ENCODE results near the gene SPIRE1. TPM values are rescaled to one million over a fixed set of nuclear protein-coding genes. Genes with fewer than 3 reads are reported as not detected.

SPIRE1 gene
- 39.8 TPM for total RNA-seq
- long read RNA-seq, partial matches to known transcripts, result 2 of 11 reads
- long read RNA-seq, other reads (novel, unspliced or antisense), result 9 of 11 reads

GRCh38 chr18:12657684-12658425, at the start of gene SPIRE1:
Gene SPIRE1 (minus strand): TSS chr18:12658107. CDS start chr18:12657866, 241 bp downstream.
- DNase-seq (ENCODE audit: low spot score), result no peak

GRCh38 chr18:12703664-12704063, 45.8 kb upstream of the SPIRE1 start:
- no peak for DNase-seq (ENCODE audit: low spot score)

GRCh38 chr18:12703096-12703567, 45.2 kb upstream of the SPIRE1 start:
- DNase-seq (ENCODE audit: low spot score), result no peak

- peak; percentile 97 for DNase-seq (ENCODE audit: low spot score)
Measured at GRCh38 chr18:12702221-12703095, 44.6 kb upstream of the SPIRE1 start, which contains the start of the genes CEP76 and PSMG2. Gene CEP76 (minus strand): TSS chr18:12702723. CDS start chr18:12702548, 175 bp downstream. Gene PSMG2 (plus strand): TSS chr18:12703042. CDS start chr18:12703108, 66 bp downstream.

- no peak for DNase-seq (ENCODE audit: low spot score)
Measured at GRCh38 chr18:12701161-12701560, 43.3 kb upstream of the SPIRE1 start.

- DNase-seq (ENCODE audit: low spot score), result no peak
Measured at GRCh38 chr18:12699747-12700146, 41.8 kb upstream of the SPIRE1 start.

- no peak for DNase-seq (ENCODE audit: low spot score)
Measured at GRCh38 chr18:12694032-12694431, 36.1 kb upstream of the SPIRE1 start.

GRCh38 chr18:12692206-12692605, 34.3 kb upstream of the SPIRE1 start:
- no peak for DNase-seq (ENCODE audit: low spot score)

- no peak for DNase-seq (ENCODE audit: low spot score)
Measured at GRCh38 chr18:12689256-12689850, 31.4 kb upstream of the SPIRE1 start.

GRCh38 chr18:12686100-12686499, 28.2 kb upstream of the SPIRE1 start:
- no peak for DNase-seq (ENCODE audit: low spot score)

GRCh38 chr18:12679183-12679786, 21.4 kb upstream of the SPIRE1 start:
- DNase-seq (ENCODE audit: low spot score), result no peak

GRCh38 chr18:12668041-12668440, 10.1 kb upstream of the SPIRE1 start:
- no peak for DNase-seq (ENCODE audit: low spot score)

- no peak for DNase-seq (ENCODE audit: low spot score)
Measured at GRCh38 chr18:12659904-12660605, 2.1 kb upstream of the SPIRE1 start.

GRCh38 chr18:12658426-12659138, 675 bp upstream of the SPIRE1 start:
- no peak for DNase-seq (ENCODE audit: low spot score)

- DNase-seq (ENCODE audit: low spot score), result no peak
Measured at GRCh38 chr18:12656938-12657683, 796 bp downstream of the SPIRE1 start.

- no peak for DNase-seq (ENCODE audit: low spot score)
Measured at GRCh38 chr18:12656605-12656937, 1.3 kb downstream of the SPIRE1 start.

GRCh38 chr18:12654971-12655370, 2.9 kb downstream of the SPIRE1 start:
- no peak for DNase-seq (ENCODE audit: low spot score)

GRCh38 chr18:12652861-12653401, 5.0 kb downstream of the SPIRE1 start:
- DNase-seq (ENCODE audit: low spot score), result no peak

- DNase-seq (ENCODE audit: low spot score), result no peak
Measured at GRCh38 chr18:12651651-12652050, 6.3 kb downstream of the SPIRE1 start.

Measured in mesenteric fat pad (tissue), 1 donor.